SK-N-SH (cell line): ENCODE results near the gene BSCL2.
"Not testable (repeated sequence)": the region's sequence is repeated elsewhere in the genome, so short reads cannot be mapped to it uniquely, and the experiment has no call there.

Experiments used
- SIN3A ChIP-seq: IDR thresholded peaks from 2 replicates; pipeline ENCODE4 v1.6.1; 2012; ENCODE audit warnings: low read depth, mild to moderate bottlenecking, low read length, moderate library complexity, borderline replicate concordance
- YY1 ChIP-seq: IDR thresholded peaks from 2 replicates; pipeline ENCODE4 v1.4.0; 2012; ENCODE audit warnings: low read depth, mild to moderate bottlenecking

- not testable (repeated sequence) for TF ChIP-seq SIN3A, YY1
Observed at GRCh38 chr11:62693624-62694023, 13.6 kb downstream of the BSCL2 start.
